Measurements from ENCODE around the gene GEMIN4. TPM values are rescaled to one million over a fixed set of nuclear protein-coding genes. Genes with fewer than 3 reads are reported as not detected.

GEMIN4 gene
- total and polyA plus RNA-seq, 2 of the 4 experiments (the other 2 are of a cell fraction) = 16.5 to 20.4 TPM

GRCh38 chr17:705863-706262, 46.2 kb downstream of the GEMIN4 start:
- no peak overlapping the region for H2AK9ac ChIP-seq (replicated peaks; ENCODE audit: low read depth, low read length, poor library complexity)
- no peaks in the 10 kb centered on the region for H3K9me3 ChIP-seq (ENCODE audit: control insufficient read depth, insufficient read depth, low read length)
- H4K20me1 ChIP-seq (ENCODE audit: insufficient read depth, low read length) = peaks cover 12% of the 10 kb centered on the region
- TF ChIP-seq CTCF (conservative IDR thresholded peaks at IDR 0.05; ENCODE audit: low read depth, low read length) = no peak
- no peak for TF ChIP-seq USF2 (IDR thresholded peaks at IDR 0.05; ENCODE audit: low read depth, low read length)
- TF ChIP-seq RAD21 (IDR thresholded peaks at IDR 0.05; ENCODE audit: low read length) = no peak
- TF ChIP-seq BHLHE40 (IDR thresholded peaks at IDR 0.05; ENCODE audit: low read depth, low read length) = no peak
- no peak for TF ChIP-seq CHD1 (IDR thresholded peaks at IDR 0.05; ENCODE audit: low read depth, low read length)
- TF ChIP-seq RCOR1 (IDR thresholded peaks at IDR 0.05; ENCODE audit: insufficient replicate concordance, low read length) = no peak
- TF ChIP-seq MXI1 (IDR thresholded peaks at IDR 0.05; ENCODE audit: borderline replicate concordance, low read depth, low read length) = no peak
- no peak for TF ChIP-seq RFX5 (IDR thresholded peaks at IDR 0.05; ENCODE audit: low read depth, low read length)
- TF ChIP-seq POLR2A (IDR thresholded peaks at IDR 0.05; ENCODE audit: low read depth, low read length) = no peak
- no peak for TF ChIP-seq MAZ (IDR thresholded peaks at IDR 0.05; ENCODE audit: borderline replicate concordance, low read depth, low read length)
- no peak for TF ChIP-seq MAFK (IDR thresholded peaks at IDR 0.05; ENCODE audit: low read depth, low read length)
- no peak for TF ChIP-seq ELK1 (IDR thresholded peaks at IDR 0.05; ENCODE audit: borderline replicate concordance, low read depth, low read length)
- TF ChIP-seq NFE2L2 (IDR thresholded peaks at IDR 0.05; ENCODE audit: low read depth, low read length) = no peak
- TF ChIP-seq CEBPB (IDR thresholded peaks at IDR 0.05; ENCODE audit: low read depth, low read length) = no peak
- no peak for TF ChIP-seq FOS (IDR thresholded peaks at IDR 0.05; ENCODE audit: low read depth, low read length)
- no peak for TF ChIP-seq SMC3 (IDR thresholded peaks at IDR 0.05; ENCODE audit: low read depth, low read length)
- peaks cover 6% of the 10 kb centered on the region for H3K4me1 ChIP-seq (ENCODE audit: control insufficient read depth, insufficient read depth, low read length)
- no peak overlapping the region for H4K5ac ChIP-seq (ENCODE audit: low read depth, low read length)
- H3K9me1 ChIP-seq (ENCODE audit: insufficient read depth, low read length) = peaks cover 6% of the 10 kb centered on the region; the same call in 1 of the 2 replicates
- no peak overlapping the region for H3K14ac ChIP-seq (replicated peaks; ENCODE audit: low read depth, low read length)
- H3K4ac ChIP-seq (ENCODE audit: low read depth, low read length) = no peak overlapping the region
- no peak overlapping the region for H2BK5ac ChIP-seq (ENCODE audit: low read depth, low read length, poor library complexity, severe bottlenecking)
- H3K18ac ChIP-seq (ENCODE audit: low read depth, low read length) = no peak overlapping the region
- ATAC-seq (ENCODE audit: low read depth) (no peak), DNase-seq (no peak)
- H2AK5ac ChIP-seq (ENCODE audit: low read depth, low read length) = no peak overlapping the region
- no peak overlapping the region for H3K56ac ChIP-seq (ENCODE audit: extremely low read depth, insufficient read depth, low read length)
- H2BK15ac ChIP-seq (ENCODE audit: low read depth, low read length) = no peak overlapping the region
- H3K79me1 ChIP-seq (ENCODE audit: low read depth in 1 of 2, low read length in 2 of 2) = peaks cover 27 to 61% of the 10 kb centered on the region in 2 experiments
- H3K9ac ChIP-seq (ENCODE audit: low read depth, low read length) = no peak overlapping the region
- POLR2A ChIA-PET (ENCODE audit: unreplicated experiment) = no interaction called here
- no peak overlapping the region for H3K27ac ChIP-seq (ENCODE audit: insufficient read depth, low read length)
- dilution Hi-C loops (cut with HindIII; ENCODE audit: low sequenced_read_pairs, unreplicated experiment) = no loop called here
- no peak overlapping the region for H3K4me2 ChIP-seq (ENCODE audit: low read depth, low read length)
- no peak overlapping the region for H3K4me3 ChIP-seq (ENCODE audit: insufficient read depth, low read depth, low read length)
- peaks cover 23% of the 10 kb centered on the region for H3K36me3 ChIP-seq (ENCODE audit: control insufficient read depth, insufficient read depth, low read length)
- H4K91ac ChIP-seq (ENCODE audit: insufficient read depth, low read depth, low read length) = no peak overlapping the region
- WGBS, 2 experiments (ENCODE audit: extremely low coverage in 2 of 2, insufficient read length in 1 of 2) = no CpG with 5 or more reads among the region's 6 CpGs
- intact Hi-C loops (cut with micrococcal nuclease) = no loop called here
- no peak overlapping the region for H4K8ac ChIP-seq (ENCODE audit: low read depth in 2 of 2, low read length in 2 of 2)
- no peaks in the 10 kb centered on the region for H3K27me3 ChIP-seq (ENCODE audit: control insufficient read depth, insufficient read depth, low read length)
- no peak overlapping the region for H2BK20ac ChIP-seq (ENCODE audit: low read depth, low read length)
- CTCF ChIA-PET = no interaction called here
- in situ Hi-C loops (cut with MboI; ENCODE audit: low sequenced_read_pairs) = no loop called here
- no TSS peak for BruUV-seq (replicated peaks)
- no peak overlapping the region for H2AFZ ChIP-seq (replicated peaks; ENCODE audit: low read length, poor library complexity)
- H2BK120ac ChIP-seq (ENCODE audit: low read depth, low read length) = no peak overlapping the region
- H3K23ac ChIP-seq (ENCODE audit: low read depth, low read length) = no peak overlapping the region

Data from IMR-90 (cell line).